GM18858 (cell line): Measurements from ENCODE around the gene PLEKHN1.

Experiments
- ATAC-seq: cut with Tn5 transposase; IDR thresholded peaks from one replicate; pipeline ENCODE4 v1.9.1; 2021; ENCODE audit not compliant: unreplicated experiment

Gene PLEKHN1, protein sequence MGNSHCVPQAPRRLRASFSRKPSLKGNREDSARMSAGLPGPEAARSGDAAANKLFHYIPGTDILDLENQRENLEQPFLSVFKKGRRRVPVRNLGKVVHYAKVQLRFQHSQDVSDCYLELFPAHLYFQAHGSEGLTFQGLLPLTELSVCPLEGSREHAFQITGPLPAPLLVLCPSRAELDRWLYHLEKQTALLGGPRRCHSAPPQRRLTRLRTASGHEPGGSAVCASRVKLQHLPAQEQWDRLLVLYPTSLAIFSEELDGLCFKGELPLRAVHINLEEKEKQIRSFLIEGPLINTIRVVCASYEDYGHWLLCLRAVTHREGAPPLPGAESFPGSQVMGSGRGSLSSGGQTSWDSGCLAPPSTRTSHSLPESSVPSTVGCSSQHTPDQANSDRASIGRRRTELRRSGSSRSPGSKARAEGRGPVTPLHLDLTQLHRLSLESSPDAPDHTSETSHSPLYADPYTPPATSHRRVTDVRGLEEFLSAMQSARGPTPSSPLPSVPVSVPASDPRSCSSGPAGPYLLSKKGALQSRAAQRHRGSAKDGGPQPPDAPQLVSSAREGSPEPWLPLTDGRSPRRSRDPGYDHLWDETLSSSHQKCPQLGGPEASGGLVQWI

DNA sequence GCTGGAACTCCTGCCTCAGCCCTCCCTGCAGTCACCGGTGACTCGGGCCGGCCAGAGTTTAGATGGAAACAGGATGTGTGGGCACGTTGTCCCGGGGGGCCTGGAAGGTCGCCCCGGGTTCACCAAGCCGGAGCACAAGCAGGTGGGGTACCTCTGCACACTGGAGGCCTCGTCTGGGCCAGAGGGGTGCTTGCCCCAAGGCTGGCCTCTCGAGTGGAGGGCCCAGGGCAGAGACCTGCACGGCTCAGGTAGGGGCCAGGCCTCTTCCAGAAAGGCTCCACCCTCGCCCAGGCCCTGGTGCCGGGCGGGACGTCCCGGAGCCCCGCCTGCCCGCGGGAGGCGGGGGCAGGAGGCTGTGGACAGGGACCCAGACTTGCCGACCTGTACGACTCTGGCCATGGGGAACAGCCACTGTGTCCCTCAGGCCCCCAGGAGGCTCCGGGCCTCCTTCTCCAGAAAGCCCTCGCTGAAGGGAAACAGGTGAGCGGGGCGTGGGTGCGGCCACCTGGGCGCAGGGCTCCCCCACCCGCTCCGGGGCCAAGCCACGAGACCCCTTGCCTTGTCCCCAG is at the start of gene PLEKHN1:
PLEKHN1 (plus strand) TSS at position 348 of the 569 bp plus-strand sequence; CDS start at position 398, 50 bp downstream.
- ATAC-seq, result no peak

- ATAC-seq, result no peak
Observed at GRCh38 chr1:917076-917459, 49.2 kb upstream of the PLEKHN1 start.

DNA sequence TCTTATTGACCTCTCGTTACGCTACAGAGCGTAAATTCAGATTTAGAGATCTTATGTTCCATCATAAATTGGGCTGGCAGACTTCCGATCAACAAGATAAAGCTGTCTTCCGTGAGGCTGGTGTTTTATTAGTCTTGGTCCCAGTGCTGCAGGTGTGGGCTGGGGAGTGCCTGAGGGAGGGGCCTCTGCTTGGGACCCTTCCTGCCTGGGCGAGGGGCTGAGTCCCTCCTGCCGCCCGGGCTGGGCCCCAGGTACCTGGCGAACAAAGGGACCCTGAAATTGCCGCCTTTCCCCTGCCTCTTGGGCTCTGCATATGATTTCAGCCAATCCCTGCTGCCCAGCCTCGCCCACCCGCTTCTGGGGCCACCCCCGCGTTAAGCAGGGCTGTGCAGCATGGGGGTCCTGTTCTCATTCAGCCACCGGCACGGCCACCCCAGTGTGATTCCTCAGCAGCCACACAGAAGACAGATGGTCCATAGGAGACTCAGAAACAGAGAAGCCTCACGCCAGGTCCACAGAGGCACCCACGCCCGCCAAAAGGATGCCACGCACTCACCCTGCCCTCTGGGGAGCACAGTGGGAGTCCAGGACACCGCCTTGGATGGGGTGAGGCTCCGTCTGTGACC is 48.7 kb upstream of the PLEKHN1 start:
- ATAC-seq, result no peak

GRCh38 chr1:918353-918752 is 47.9 kb upstream of the PLEKHN1 start:
- ATAC-seq, result no peak

- no peak for ATAC-seq
Observed at GRCh38 chr1:918843-919242, 47.4 kb upstream of the PLEKHN1 start.

GRCh38 chr1:919271-919872 is 46.9 kb upstream of the PLEKHN1 start:
- ATAC-seq, result no peak

DNA sequence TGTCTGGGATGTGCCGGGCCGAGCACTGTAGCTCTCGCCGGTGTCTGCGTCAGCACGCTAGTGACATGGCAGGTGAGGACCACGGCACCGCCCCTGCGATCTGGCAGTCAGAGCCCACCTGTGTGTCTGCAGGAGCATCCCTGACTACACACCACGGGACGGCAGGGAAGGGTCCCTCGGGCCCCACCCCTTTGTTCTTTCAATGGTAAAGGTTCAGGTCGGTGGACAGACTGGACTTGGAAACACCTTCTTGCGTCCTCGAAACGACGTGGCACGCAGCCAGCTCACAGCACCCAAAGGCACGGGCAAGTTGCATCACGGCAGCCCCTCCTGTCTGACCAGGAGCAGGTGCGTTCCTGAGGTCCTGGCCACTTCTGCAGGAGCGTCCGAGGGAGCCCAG is 46.3 kb upstream of the PLEKHN1 start:
- ATAC-seq, result no peak

- ATAC-seq, result no peak
Observed at GRCh38 chr1:920521-920920, 45.8 kb upstream of the PLEKHN1 start.

GRCh38 chr1:921011-921837 is 45.1 kb upstream of the PLEKHN1 start:
- ATAC-seq, result no peak

GRCh38 chr1:923131-923990 is 42.9 kb upstream of the PLEKHN1 start, which contains the start of gene SAMD11:
SAMD11 (plus strand) TSS chr1:923923; CDS start chr1:924432, 509 bp downstream.
- no peak for ATAC-seq

DNA sequence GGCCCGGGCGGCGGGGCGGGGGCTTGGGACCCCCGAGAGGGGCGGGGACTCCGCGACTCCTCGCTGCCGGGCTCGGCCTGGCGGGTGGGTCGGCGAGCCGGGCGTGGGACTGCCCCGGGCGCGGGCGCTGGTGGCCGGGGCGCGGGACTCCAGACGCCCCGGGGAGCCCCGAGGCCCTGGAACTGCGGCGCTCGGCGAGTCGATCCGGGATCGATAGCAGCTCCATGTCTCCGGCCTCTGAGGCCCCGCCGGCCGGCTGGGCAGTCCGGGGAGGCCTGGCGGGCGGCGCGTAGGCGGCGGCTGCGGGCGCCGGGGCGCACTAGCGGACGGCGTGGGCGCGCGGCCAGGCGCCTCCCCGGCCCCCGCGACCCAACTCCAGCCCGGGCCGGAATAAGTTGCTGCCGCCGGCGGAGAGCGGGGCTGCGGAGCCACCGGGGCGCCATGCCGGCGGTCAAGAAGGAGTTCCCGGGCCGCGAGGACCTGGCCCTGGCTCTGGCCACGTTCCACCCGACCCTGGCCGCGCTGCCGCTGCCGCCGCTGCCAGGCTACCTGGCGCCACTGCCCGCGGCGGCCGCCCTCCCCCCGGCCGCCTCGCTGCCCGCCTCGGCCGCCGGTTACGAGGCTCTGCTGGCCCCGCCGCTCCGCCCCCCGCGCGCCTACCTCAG is 42.2 kb upstream of the PLEKHN1 start:
- ATAC-seq, result no peak

DNA sequence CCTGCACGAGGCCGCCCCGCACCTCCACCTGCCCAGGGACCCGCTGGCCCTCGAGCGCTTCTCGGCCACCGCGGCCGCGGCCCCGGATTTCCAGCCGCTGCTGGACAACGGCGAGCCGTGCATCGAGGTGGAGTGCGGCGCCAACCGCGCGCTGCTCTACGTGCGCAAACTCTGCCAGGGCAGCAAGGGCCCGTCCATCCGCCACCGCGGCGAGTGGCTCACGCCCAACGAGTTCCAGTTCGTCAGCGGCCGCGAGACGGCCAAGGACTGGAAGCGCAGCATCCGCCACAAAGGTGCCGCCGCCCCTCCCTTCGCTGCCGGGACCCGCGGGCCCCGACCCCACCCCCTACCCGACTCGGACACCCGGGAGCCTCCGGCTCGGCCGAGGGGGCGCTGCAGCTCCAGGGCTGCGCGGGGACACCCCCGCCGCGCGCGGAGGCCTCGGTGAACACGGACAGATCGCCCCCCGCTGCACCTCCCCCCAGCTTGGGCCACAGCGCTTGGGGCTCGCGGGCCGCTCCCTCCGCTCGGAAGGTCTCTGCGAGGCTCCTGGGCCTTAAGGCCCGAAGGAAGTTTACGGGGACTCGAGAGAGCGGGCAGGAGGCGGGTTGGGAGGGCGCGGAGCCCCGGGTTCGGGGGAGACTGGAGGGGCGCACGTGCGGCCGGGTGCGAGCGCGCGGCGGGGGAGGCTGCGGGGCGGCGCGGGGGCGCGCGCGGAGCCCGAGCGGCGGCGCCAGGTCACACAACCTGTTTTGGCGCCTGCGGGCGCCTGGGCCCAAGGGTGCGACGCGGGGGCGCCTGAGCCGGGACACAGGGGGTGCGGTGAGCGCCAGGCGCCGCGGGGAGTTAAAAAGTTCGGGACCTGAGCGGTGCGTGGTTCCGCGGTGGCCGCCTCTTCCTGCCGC is 41.4 kb upstream of the PLEKHN1 start:
- no peak for ATAC-seq

DNA sequence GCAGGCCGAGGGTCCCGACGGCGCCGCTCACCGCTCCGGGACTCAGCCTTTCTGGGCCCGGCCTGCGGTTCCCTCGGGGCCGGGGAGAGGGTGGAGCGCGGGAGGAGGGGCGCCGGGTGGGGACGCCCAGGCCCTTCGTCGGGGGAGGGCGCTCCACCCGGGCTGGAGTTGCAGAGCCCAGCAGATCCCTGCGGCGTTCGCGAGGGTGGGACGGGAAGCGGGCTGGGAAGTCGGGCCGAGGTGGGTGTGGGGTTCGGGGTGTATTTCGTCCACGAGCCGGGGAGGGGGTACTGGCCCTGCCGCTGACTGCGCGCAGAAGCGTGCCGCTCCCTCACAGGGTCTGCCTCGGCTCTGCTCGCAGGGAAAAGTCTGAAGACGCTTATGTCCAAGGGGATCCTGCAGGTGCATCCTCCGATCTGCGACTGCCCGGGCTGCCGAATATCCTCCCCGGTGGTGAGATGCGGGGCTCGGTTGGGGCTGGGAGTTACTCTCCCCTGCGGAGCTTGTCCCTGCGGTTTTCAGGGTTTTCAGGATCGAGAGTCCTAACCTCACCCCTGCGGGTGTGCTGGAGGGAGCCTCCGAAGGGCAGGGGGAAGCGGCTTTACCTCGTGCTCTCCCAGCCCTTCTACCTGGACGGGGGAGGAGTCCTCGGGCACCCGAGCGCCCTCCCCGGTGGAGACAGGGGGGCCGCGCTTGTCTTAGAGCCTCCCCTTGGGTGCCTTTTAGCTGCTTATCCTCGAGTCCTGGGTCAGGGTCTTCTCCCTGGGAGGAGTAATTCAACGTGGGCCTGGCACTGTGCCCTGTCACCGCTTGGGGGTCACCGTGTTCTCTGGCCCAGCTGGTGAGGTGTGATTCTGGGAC is 40.5 kb upstream of the PLEKHN1 start:
- no peak for ATAC-seq

- ATAC-seq, result no peak
Observed at GRCh38 chr1:927234-927633, 39.0 kb upstream of the PLEKHN1 start.

DNA sequence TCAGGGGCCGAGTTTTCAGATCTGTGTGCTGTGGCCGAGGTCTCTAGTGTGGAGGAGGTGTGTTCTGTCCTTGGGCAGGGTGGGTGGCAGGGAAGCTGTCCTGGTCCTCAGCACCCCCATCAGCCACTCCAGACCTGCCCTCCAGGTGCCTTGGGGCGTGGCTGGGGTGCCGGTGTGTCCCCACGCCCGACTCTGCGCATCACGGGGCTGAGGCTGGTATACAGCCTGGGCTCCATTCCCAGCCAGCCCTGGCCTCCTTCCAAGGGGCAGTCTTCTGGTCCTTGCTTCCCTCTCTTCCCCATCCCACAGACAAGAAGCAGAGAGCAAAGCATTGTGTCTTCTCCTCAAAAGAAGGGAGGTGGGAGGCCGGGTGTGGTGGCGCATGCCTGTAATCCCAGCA is 38.5 kb upstream of the PLEKHN1 start:
- no peak for ATAC-seq

DNA sequence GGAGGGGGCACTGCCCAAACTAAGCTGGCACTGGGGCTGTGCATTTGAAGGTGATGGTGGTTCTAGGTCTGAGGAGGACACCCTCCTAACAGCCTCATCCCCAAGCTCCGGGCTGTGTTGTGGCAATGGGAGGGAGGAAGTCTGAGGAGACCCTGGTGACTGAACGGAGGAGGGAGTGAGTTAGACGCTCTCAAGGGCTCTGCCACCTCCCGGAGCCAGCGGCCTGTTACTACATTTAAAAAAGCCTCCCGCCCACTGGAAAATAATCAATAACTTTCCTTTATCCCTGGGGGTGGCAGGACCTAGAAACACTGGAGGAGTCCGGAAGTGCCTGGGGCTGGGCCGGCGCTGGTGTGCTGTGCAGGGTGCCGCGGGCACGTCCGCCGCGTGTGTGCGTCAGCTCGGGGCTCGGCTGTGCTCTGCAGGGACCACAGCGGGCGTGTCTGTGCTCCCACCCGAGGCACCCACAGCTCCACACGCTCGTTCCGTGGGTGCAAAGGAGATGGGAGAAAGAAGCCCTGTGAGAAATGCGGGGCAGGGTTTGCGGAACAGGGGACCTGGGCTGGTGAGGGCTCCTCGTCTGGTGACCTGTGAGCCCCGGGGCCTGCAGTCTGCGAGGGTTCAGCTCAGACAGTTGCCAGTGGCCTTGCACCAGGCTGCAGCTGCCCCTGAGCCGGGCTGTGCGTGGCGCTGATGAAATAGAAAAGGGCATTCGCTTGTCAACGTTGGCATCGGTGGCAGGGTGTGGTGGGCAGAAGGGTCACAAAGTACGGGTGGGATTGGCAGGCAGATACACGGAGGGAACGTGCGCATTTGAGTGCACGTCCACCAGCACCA is 37.2 kb upstream of the PLEKHN1 start:
- ATAC-seq, result no peak
